Peyer's patch (tissue), 4 donors: Measurements from ENCODE around the gene SNX9.

Experiments
- CTCF ChIP-seq, 6 experiments: fragments of 450-650 bp in 4 of 6; fragments of 200-600 bp in 2 of 6; sonication (generic) in 1 of 6; IDR thresholded peaks; one replicate each; pipeline ENCODE4 v1.5.1; 2017 to 2019; ENCODE audit warnings: antibody characterized with exemption in 6 of 6, mild to moderate bottlenecking in 3 of 6, moderate library complexity in 1 of 6
- POLR2A ChIP-seq, 2 donors: fragments of 450-650 bp; IDR thresholded peaks; one replicate each; pipeline ENCODE4 v1.5.1; 2017; ENCODE audit warnings: antibody characterized with exemption in 2 of 2, mild to moderate bottlenecking in 2 of 2, moderate library complexity in 2 of 2

- TF ChIP-seq CTCF (IDR thresholded peaks at IDR 0.05) (no peak), POLR2A (IDR thresholded peaks at IDR 0.05) (no peak)
Measured at GRCh38 chr6:157804448-157805327, 18.4 kb upstream of the SNX9 start.
